LNCaP clone FGC (cell line): ENCODE data around the gene DIPK1B.

Experiments
- DNase-seq: peaks from one replicate; pipeline ENCODE4 v3.0.0-alpha.2; 2011; ENCODE audit warnings: low read depth
- H3K4me3 ChIP-seq: 2 replicates; pipeline ENCODE4 v1.5.1; 2011; ENCODE audit warnings: mild to moderate bottlenecking, low read depth, low read length, control low read depth
- CTCF ChIP-seq: IDR thresholded peaks from 2 replicates; pipeline ENCODE4 v1.5.1; 2012; ENCODE audit warnings: mild to moderate bottlenecking; ENCODE audit not compliant: control insufficient read depth, insufficient read depth; ENCODE audit errors: extremely low read depth

Gene DIPK1B

GRCh38 chr9:136741883-136742571 lies 29.7 kb downstream of the DIPK1B start:
- TF ChIP-seq CTCF = no peak
- no peak for DNase-seq
- no peak overlapping the region for H3K4me3 ChIP-seq

GRCh38 chr9:136742591-136743391 lies 30.4 kb downstream of the DIPK1B start, which contains the start of gene LCN10:
LCN10 (minus strand) TSS chr9:136742940; CDS start chr9:136742903, 37 bp downstream.
- no peak for DNase-seq
- TF ChIP-seq CTCF = peak; percentile 20; the same call in 1 of the 2 replicates
- no peak within 1 kb of the TSS for H3K4me3 ChIP-seq

- no peak for DNase-seq
- H3K4me3 ChIP-seq = no peak overlapping the region
- no peak for TF ChIP-seq CTCF
Observed at GRCh38 chr9:136743639-136744211, 31.4 kb downstream of the DIPK1B start.

GRCh38 chr9:136744773-136745172 lies 32.4 kb downstream of the DIPK1B start:
- DNase-seq = no peak
- TF ChIP-seq CTCF = no peak
- H3K4me3 ChIP-seq = no peak overlapping the region

GRCh38 chr9:136745389-136746154 lies 33.2 kb downstream of the DIPK1B start:
- H3K4me3 ChIP-seq = no peak overlapping the region
- DNase-seq = no peak
- no peak for TF ChIP-seq CTCF

GRCh38 chr9:136746155-136746490 lies 33.8 kb downstream of the DIPK1B start:
- H3K4me3 ChIP-seq = no peak overlapping the region
- DNase-seq = no peak
- TF ChIP-seq CTCF = no peak
